ENCODE measurements around the gene PHACTR1. TPM values are rescaled to one million over a fixed set of nuclear protein-coding genes. Genes with fewer than 3 reads are reported as not detected.
"Not testable (repeated sequence)": the region's sequence is repeated elsewhere in the genome, so short reads cannot be mapped to it uniquely, and the experiment has no call there.

Gene PHACTR1
- total and polyA plus RNA-seq, 7 donors: 0.04 to 3.0 (median 0.85) TPM

DNA sequence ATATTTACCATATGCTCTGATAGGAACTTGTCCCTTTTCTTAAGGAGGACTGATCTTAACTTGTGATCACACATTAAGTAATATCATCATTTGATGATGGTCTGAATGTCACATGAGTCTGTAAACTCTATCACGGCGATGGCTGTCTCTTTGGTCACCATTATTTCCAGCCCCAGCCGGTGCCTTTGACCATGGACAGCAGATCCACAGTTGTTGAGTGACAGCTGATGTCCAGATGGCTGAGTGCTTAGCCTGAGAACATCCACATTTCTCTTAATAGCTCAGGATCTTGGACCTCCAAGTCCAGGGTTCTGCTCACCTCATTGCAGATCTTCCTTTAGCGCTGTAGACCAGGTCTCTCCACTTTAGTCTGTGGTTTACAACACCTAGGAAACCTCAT is 440.7 kb downstream of the PHACTR1 start:
- TF ChIP-seq, protein P1, sequence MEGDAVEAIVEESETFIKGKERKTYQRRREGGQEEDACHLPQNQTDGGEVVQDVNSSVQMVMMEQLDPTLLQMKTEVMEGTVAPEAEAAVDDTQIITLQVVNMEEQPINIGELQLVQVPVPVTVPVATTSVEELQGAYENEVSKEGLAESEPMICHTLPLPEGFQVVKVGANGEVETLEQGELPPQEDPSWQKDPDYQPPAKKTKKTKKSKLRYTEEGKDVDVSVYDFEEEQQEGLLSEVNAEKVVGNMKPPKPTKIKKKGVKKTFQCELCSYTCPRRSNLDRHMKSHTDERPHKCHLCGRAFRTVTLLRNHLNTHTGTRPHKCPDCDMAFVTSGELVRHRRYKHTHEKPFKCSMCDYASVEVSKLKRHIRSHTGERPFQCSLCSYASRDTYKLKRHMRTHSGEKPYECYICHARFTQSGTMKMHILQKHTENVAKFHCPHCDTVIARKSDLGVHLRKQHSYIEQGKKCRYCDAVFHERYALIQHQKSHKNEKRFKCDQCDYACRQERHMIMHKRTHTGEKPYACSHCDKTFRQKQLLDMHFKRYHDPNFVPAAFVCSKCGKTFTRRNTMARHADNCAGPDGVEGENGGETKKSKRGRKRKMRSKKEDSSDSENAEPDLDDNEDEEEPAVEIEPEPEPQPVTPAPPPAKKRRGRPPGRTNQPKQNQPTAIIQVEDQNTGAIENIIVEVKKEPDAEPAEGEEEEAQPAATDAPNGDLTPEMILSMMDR (IDR thresholded peaks at IDR 0.05): no peak
- no peak overlapping the region for H3K4me3 ChIP-seq
- no peaks in the 10 kb centered on the region for H3K4me1 ChIP-seq
- no peak overlapping the region for H3K27ac ChIP-seq
- 69 to 81% (median 75%) methylated on average over 4 of the region's 4 CpGs for WGBS, 3 donors
- no peaks in the 10 kb centered on the region for H3K9me3 ChIP-seq
- H3K36me3 ChIP-seq (ENCODE audit: insufficient read depth in 1 of 2, low read depth in 1 of 2): no peaks in the 10 kb centered on the region
- ATAC-seq (no peak), DNase-seq (no peak)
- H3K27me3 ChIP-seq (ENCODE audit: insufficient read depth in 3 of 3, low read length in 2 of 3): no peaks in the 10 kb centered on the region
- intact Hi-C loops (cut with DNase I): no loop called here

- Histone ChIP-seq H3K9me3 (no peaks in the 10 kb centered on the region), H3K4me1 (no peaks in the 10 kb centered on the region), H3K4me3 (no peak overlapping the region), H3K27ac (no peak overlapping the region), H3K27me3 (ENCODE audit: insufficient read depth in 3 of 3, low read length in 2 of 3) (no peaks in the 10 kb centered on the region), H3K36me3 (ENCODE audit: insufficient read depth in 1 of 2, low read depth in 1 of 2) (no peaks in the 10 kb centered on the region)
- ATAC-seq: no peak
- WGBS, 3 donors: 81 to 90% (median 88%) methylated on average over 3 of the region's 3 CpGs
- intact Hi-C loops (cut with DNase I): no loop called here
- TF ChIP-seq, protein P1 (IDR thresholded peaks at IDR 0.05): no peak
- DNase-seq: no peak
Measured at GRCh38 chr6:13159300-13159699, 442.7 kb downstream of the PHACTR1 start.

DNA sequence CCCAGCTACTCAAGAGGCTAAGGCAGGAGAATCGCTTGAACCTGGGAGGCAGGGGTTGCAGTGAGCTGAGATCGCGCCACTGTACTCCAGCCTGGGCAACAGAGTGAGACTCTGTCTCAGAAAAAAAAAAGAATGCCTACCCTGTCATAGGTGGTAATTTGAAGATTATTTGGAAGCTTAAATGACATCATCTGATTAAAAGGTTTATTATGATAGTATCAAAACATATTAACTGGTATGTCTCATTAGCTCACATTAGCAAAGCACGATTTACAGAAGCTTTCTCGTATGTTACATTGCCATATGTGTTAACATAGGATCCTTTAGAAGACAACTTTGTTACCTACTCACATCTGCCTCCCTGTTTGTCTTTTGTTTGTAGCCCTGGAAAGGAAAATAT is 443.3 kb downstream of the PHACTR1 start:
- H3K4me1 ChIP-seq; H3K27ac ChIP-seq; H3K9me3 ChIP-seq; H3K36me3 ChIP-seq (ENCODE audit: insufficient read depth in 1 of 2, low read depth in 1 of 2); ATAC-seq; H3K4me3 ChIP-seq; intact Hi-C loops (cut with DNase I); H3K27me3 ChIP-seq (ENCODE audit: insufficient read depth in 3 of 3, low read length in 2 of 3); DNase-seq: not testable (repeated sequence)
- 91 to 96% (median 94%) methylated on average over 5 of the region's 5 CpGs for WGBS, 3 donors

DNA sequence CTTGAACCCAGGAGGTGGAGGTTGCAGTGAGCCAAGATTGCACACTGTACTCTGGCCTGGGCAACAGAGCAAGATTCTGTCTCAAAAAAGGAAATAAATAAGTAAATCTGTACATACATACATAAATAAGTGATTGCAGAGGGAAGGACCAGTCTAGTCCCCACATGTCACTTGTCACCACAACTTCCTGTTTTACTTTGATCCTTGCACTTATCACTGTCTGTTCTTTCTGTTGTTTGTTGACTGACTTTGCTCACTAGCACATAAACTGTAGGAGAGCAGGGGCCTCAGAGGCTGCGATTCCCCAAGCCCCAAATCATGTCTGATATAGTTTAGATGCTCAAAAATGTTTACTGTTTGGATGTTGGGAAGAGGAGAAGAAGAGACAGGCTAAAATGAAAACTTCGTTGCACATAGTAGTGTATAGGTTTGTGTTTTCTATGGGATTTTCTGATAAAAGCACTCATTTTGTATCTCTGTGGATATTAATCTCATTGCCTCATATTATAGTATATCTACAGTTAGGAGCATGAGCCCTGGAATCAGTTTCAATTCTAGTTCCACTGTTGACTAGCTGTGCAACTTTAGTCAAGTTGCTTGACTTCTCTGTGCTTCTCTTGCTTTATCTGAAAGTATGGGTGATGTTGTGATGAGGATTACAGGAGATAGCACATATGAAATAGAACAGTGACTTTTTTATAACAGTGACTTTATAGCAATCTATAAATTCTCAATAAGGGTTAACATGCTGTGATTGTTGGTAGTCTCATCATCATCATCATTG is 446.8 kb downstream of the PHACTR1 start:
- ATAC-seq (no peak), DNase-seq (no peak)
- no peaks in the 10 kb centered on the region for H3K4me1 ChIP-seq
- TF ChIP-seq, protein P1 (IDR thresholded peaks at IDR 0.05): no peak
- H3K36me3 ChIP-seq (ENCODE audit: insufficient read depth in 1 of 2, low read depth in 1 of 2): no peaks in the 10 kb centered on the region
- WGBS, 3 donors: 87 to 89% (median 88%) methylated on average over 2 of the region's 2 CpGs
- H3K9me3 ChIP-seq: no peaks in the 10 kb centered on the region
- no peak overlapping the region for H3K27ac ChIP-seq
- H3K27me3 ChIP-seq (ENCODE audit: insufficient read depth in 3 of 3, low read length in 2 of 3): no peaks in the 10 kb centered on the region
- intact Hi-C loops (cut with DNase I): no loop called here
- H3K4me3 ChIP-seq: no peak overlapping the region

GRCh38 chr6:13164291-13164690 is 447.7 kb downstream of the PHACTR1 start:
- WGBS, 3 donors: 73 to 79% (median 79%) methylated on average over 8 of the region's 8 CpGs
- TF ChIP-seq, protein P1 (IDR thresholded peaks at IDR 0.05): no peak
- no peaks in the 10 kb centered on the region for H3K27me3 ChIP-seq (ENCODE audit: insufficient read depth in 3 of 3, low read length in 2 of 3)
- DNase-seq (no peak), ATAC-seq (no peak)
- H3K4me3 ChIP-seq: no peak overlapping the region
- no peak overlapping the region for H3K27ac ChIP-seq
- intact Hi-C loops (cut with DNase I): no loop called here
- H3K9me3 ChIP-seq: no peaks in the 10 kb centered on the region
- no peaks in the 10 kb centered on the region for H3K36me3 ChIP-seq (ENCODE audit: insufficient read depth in 1 of 2, low read depth in 1 of 2)
- no peaks in the 10 kb centered on the region for H3K4me1 ChIP-seq
